Skin epidermis (tissue), 12 donors: ENCODE measurements around the gene GIT2.
"Not testable (repeated sequence)": the region's sequence is repeated elsewhere in the genome, so short reads cannot be mapped to it uniquely, and the experiment has no call there.

Experiments used
- H3K27ac ChIP-seq, 21 experiments: fragments of 200-600 bp; sonication (generic) in 11 of 21; one replicate each; pipeline ENCODE4 v1.5.0; 2020; ENCODE audit warnings: mild to moderate bottlenecking in 3 of 21, inconsistent platforms in 2 of 21, moderate library complexity in 2 of 21
- H3K4me3 ChIP-seq, 7 experiments: fragments of 200-600 bp; sonication (generic) in 2 of 7; one replicate each; pipeline ENCODE4 v1.5.0; 2020; ENCODE audit warnings: inconsistent platforms in 2 of 7, mild to moderate bottlenecking in 2 of 7, moderate library complexity in 1 of 7

The GIT2 gene

GRCh38 chr12:109995686-109996482 is at the start of gene GIT2:
TSS of gene GIT2 (minus strand) at chr12:109996368. CDS start at chr12:109996224, 144 bp downstream.
- peak within 1 kb of the TSS; percentile 57 to 99 (median 93) for H3K27ac ChIP-seq

GRCh38 chr12:110042264-110042663 is 46.1 kb upstream of the GIT2 start:
- Histone ChIP-seq H3K27ac (peak overlapping the region in 1 of 21 experiments; percentile 41), H3K4me3 (no peak overlapping the region)

More at GRCh38 chr12:109995686-109996482, at the start of gene GIT2:
- peak within 1 kb of the TSS; percentile 68 to 100 (median 96) for H3K4me3 ChIP-seq

GRCh38 chr12:110039085-110039807 is 43.1 kb upstream of the GIT2 start:
- H3K27ac ChIP-seq, result peak overlapping the region in 13 of 21 experiments; percentile 2 to 73 (median 39)
- H3K4me3 ChIP-seq, result no peak overlapping the region

- H3K4me3 ChIP-seq, result no peak overlapping the region
These were observed 42.5 kb upstream of the GIT2 start for GRCh38 chr12:110038741-110039084.

GRCh38 chr12:110037315-110037714 is 41.1 kb upstream of the GIT2 start:
- Histone ChIP-seq H3K4me3 (no peak overlapping the region), H3K27ac (peak overlapping the region in 2 of 21 experiments; percentile 1 to 27)

More at GRCh38 chr12:110038741-110039084, 42.5 kb upstream of the GIT2 start:
- H3K27ac ChIP-seq, result peak overlapping the region in 9 of 21 experiments; percentile 2 to 73 (median 46)

GRCh38 chr12:110035534-110036104 is 39.5 kb upstream of the GIT2 start:
- Histone ChIP-seq H3K4me3 (no peak overlapping the region), H3K27ac (no peak overlapping the region)

- Histone ChIP-seq H3K4me3 (no peak overlapping the region), H3K27ac (no peak overlapping the region)
These were observed 37.7 kb upstream of the GIT2 start for GRCh38 chr12:110033888-110034287.

GRCh38 chr12:110029290-110029815 is 33.2 kb upstream of the GIT2 start:
- Histone ChIP-seq H3K27ac (no peak overlapping the region), H3K4me3 (no peak overlapping the region)

- H3K27ac ChIP-seq, result no peak overlapping the region
- H3K4me3 ChIP-seq, result no peak overlapping the region
These were observed 32.2 kb upstream of the GIT2 start for GRCh38 chr12:110028323-110028722.

GRCh38 chr12:110024051-110024450 is 27.9 kb upstream of the GIT2 start:
- Histone ChIP-seq H3K4me3 (no peak overlapping the region), H3K27ac (no peak overlapping the region)

GRCh38 chr12:110023059-110023980 is 27.2 kb upstream of the GIT2 start:
- no peak overlapping the region for H3K4me3 ChIP-seq
- H3K27ac ChIP-seq, result no peak overlapping the region

GRCh38 chr12:110020956-110021355 is 24.8 kb upstream of the GIT2 start:
- Histone ChIP-seq H3K4me3 (no peak overlapping the region), H3K27ac (no peak overlapping the region)

- no peak overlapping the region for H3K4me3 ChIP-seq
- H3K27ac ChIP-seq, result peak overlapping the region in 10 of 21 experiments; percentile 8 to 76 (median 44)
These were observed 19.0 kb upstream of the GIT2 start for GRCh38 chr12:110015132-110015531.

GRCh38 chr12:110012659-110013058 is 16.5 kb upstream of the GIT2 start:
- Histone ChIP-seq H3K27ac (peak overlapping the region in 3 of 21 experiments; percentile 11 to 16 (median 13)), H3K4me3 (no peak overlapping the region)

GRCh38 chr12:110012137-110012536 is 16.0 kb upstream of the GIT2 start:
- Histone ChIP-seq H3K27ac (peak overlapping the region in 2 of 21 experiments; percentile 13 to 56), H3K4me3 (no peak overlapping the region)

GRCh38 chr12:110010853-110011723 is 14.9 kb upstream of the GIT2 start:
- H3K27ac ChIP-seq, result peak overlapping the region in 2 of 21 experiments; percentile 35 to 56
- no peak overlapping the region for H3K4me3 ChIP-seq

GRCh38 chr12:110008681-110009398 is 12.7 kb upstream of the GIT2 start:
- H3K4me3 ChIP-seq, H3K27ac ChIP-seq: not testable (repeated sequence)

GRCh38 chr12:110007881-110008280 is 11.7 kb upstream of the GIT2 start:
- Histone ChIP-seq H3K4me3 (no peak overlapping the region), H3K27ac (no peak overlapping the region)
